ENCODE results near the gene MXI1.
"Not testable (repeated sequence)": the region's sequence is repeated elsewhere in the genome, so short reads cannot be mapped to it uniquely, and the experiment has no call there.

The MXI1 gene

GRCh38 chr10:110176141-110177030 lies 31.0 kb upstream of the MXI1 start:
- peak; percentile 21 for DNase-seq
- in situ Hi-C loops (cut with HindIII; ENCODE audit: low pct_ligation_motif_present, low pct_unique_long_range_greater_than_20kb, low sequenced_read_pairs): no loop called here

- no peak for DNase-seq
- in situ Hi-C loops (cut with HindIII; ENCODE audit: low pct_ligation_motif_present, low pct_unique_long_range_greater_than_20kb, low sequenced_read_pairs): no loop called here
These were observed 28.2 kb upstream of the MXI1 start for GRCh38 chr10:110179220-110179619.

GRCh38 chr10:110181451-110181850 lies 26.0 kb upstream of the MXI1 start:
- no peak for DNase-seq
- in situ Hi-C loops (cut with HindIII; ENCODE audit: low pct_ligation_motif_present, low pct_unique_long_range_greater_than_20kb, low sequenced_read_pairs): no loop called here

- in situ Hi-C loops (cut with HindIII; ENCODE audit: low pct_ligation_motif_present, low pct_unique_long_range_greater_than_20kb, low sequenced_read_pairs): no loop called here
- DNase-seq: no peak
These were observed 25.5 kb upstream of the MXI1 start for GRCh38 chr10:110181911-110182310.

GRCh38 chr10:110184398-110184797 lies 23.0 kb upstream of the MXI1 start:
- DNase-seq: no peak
- in situ Hi-C loops (cut with HindIII; ENCODE audit: low pct_ligation_motif_present, low pct_unique_long_range_greater_than_20kb, low sequenced_read_pairs): no loop called here

- DNase-seq; in situ Hi-C loops (cut with HindIII; ENCODE audit: low pct_ligation_motif_present, low pct_unique_long_range_greater_than_20kb, low sequenced_read_pairs): not testable (repeated sequence)
These were observed 21.7 kb upstream of the MXI1 start for GRCh38 chr10:110185646-110186182.

GRCh38 chr10:110190170-110190569 lies 17.2 kb upstream of the MXI1 start:
- in situ Hi-C loops (cut with HindIII; ENCODE audit: low pct_ligation_motif_present, low pct_unique_long_range_greater_than_20kb, low sequenced_read_pairs): no loop called here
- DNase-seq: no peak

- in situ Hi-C loops (cut with HindIII; ENCODE audit: low pct_ligation_motif_present, low pct_unique_long_range_greater_than_20kb, low sequenced_read_pairs): no loop called here
- DNase-seq: no peak
These were observed 14.9 kb upstream of the MXI1 start for GRCh38 chr10:110192552-110192951.

- DNase-seq: no peak
- in situ Hi-C loops (cut with HindIII; ENCODE audit: low pct_ligation_motif_present, low pct_unique_long_range_greater_than_20kb, low sequenced_read_pairs): no loop called here
These were observed 6.9 kb upstream of the MXI1 start for GRCh38 chr10:110200503-110200902.

- DNase-seq; in situ Hi-C loops (cut with HindIII; ENCODE audit: low pct_ligation_motif_present, low pct_unique_long_range_greater_than_20kb, low sequenced_read_pairs): not testable (repeated sequence)
These were observed 6.4 kb upstream of the MXI1 start for GRCh38 chr10:110201046-110201445.

- no peak for DNase-seq
- in situ Hi-C loops (cut with HindIII; ENCODE audit: low pct_ligation_motif_present, low pct_unique_long_range_greater_than_20kb, low sequenced_read_pairs): no loop called here
These were observed 3.6 kb upstream of the MXI1 start for GRCh38 chr10:110203500-110204455.

- in situ Hi-C loops (cut with HindIII; ENCODE audit: low pct_ligation_motif_present, low pct_unique_long_range_greater_than_20kb, low sequenced_read_pairs): no loop called here
- no peak for DNase-seq
These were observed 2.2 kb upstream of the MXI1 start for GRCh38 chr10:110205051-110205675.

GRCh38 chr10:110207805-110208613 lies 604 bp downstream of the MXI1 start:
- peak; percentile 35 for DNase-seq
- in situ Hi-C loops (cut with HindIII; ENCODE audit: low pct_ligation_motif_present, low pct_unique_long_range_greater_than_20kb, low sequenced_read_pairs): no loop called here

- DNase-seq: peak; percentile 54
- in situ Hi-C loops (cut with HindIII; ENCODE audit: low pct_ligation_motif_present, low pct_unique_long_range_greater_than_20kb, low sequenced_read_pairs): no loop called here
These were observed 1.4 kb downstream of the MXI1 start for GRCh38 chr10:110208614-110209453.

- DNase-seq: peak; percentile 72
- in situ Hi-C loops (cut with HindIII; ENCODE audit: low pct_ligation_motif_present, low pct_unique_long_range_greater_than_20kb, low sequenced_read_pairs): no loop called here
These were observed 2.1 kb downstream of the MXI1 start for GRCh38 chr10:110209454-110209925.

GRCh38 chr10:110209926-110210673 lies 2.7 kb downstream of the MXI1 start:
- in situ Hi-C loops (cut with HindIII; ENCODE audit: low pct_ligation_motif_present, low pct_unique_long_range_greater_than_20kb, low sequenced_read_pairs): no loop called here
- DNase-seq: peak; percentile 49

All from ACHN (cell line).